Muscle layer of duodenum (tissue), 2 donors: Measurements from ENCODE around the gene RNF112.

ENCODE experiments used
- H3K27ac ChIP-seq: one replicate; pipeline ENCODE4 v1.7.0; 2013; ENCODE audit warnings: mild to moderate bottlenecking, low read length
- H3K27me3 ChIP-seq: one replicate; pipeline ENCODE4 v1.7.0; 2013; ENCODE audit warnings: low read depth, mild to moderate bottlenecking, control low read depth, low read length
- H3K36me3 ChIP-seq, 2 donors: one replicate each; pipeline ENCODE4 v1.7.0; 2013; ENCODE audit warnings: low read length in 2 of 2, control low read depth in 1 of 2, mild to moderate bottlenecking in 1 of 2; ENCODE audit not compliant: insufficient read depth in 2 of 2, control insufficient read depth in 1 of 2
- H3K4me1 ChIP-seq, 2 donors: one replicate each; pipeline ENCODE4 v1.7.0; 2013; ENCODE audit warnings: low read length in 2 of 2, mild to moderate bottlenecking in 2 of 2, control low read depth in 1 of 2, moderate library complexity in 1 of 2; ENCODE audit not compliant: insufficient read depth in 2 of 2, control insufficient read depth in 1 of 2
- H3K4me3 ChIP-seq, 2 donors: one replicate each; pipeline ENCODE4 v1.7.0; 2013; ENCODE audit warnings: low read length in 2 of 2, low read depth in 1 of 2, mild to moderate bottlenecking in 1 of 2
- H3K9me3 ChIP-seq, 2 donors: one replicate each; pipeline ENCODE4 v1.7.0; 2013; ENCODE audit warnings: low read length in 2 of 2, control low read depth in 1 of 2, mild to moderate bottlenecking in 1 of 2; ENCODE audit not compliant: control insufficient read depth in 1 of 2
- donor health status: healthy.

Gene RNF112, protein sequence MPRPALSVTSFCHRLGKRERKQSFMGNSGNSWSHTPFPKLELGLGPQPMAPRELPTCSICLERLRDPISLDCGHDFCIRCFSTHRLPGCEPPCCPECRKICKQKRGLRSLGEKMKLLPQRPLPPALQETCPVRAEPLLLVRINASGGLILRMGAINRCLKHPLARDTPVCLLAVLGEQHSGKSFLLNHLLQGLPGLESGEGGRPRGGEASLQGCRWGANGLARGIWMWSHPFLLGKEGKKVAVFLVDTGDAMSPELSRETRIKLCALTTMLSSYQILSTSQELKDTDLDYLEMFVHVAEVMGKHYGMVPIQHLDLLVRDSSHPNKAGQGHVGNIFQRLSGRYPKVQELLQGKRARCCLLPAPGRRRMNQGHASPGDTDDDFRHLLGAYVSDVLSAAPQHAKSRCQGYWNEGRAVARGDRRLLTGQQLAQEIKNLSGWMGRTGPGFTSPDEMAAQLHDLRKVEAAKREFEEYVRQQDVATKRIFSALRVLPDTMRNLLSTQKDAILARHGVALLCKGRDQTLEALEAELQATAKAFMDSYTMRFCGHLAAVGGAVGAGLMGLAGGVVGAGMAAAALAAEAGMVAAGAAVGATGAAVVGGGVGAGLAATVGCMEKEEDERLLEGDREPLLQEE

DNA sequence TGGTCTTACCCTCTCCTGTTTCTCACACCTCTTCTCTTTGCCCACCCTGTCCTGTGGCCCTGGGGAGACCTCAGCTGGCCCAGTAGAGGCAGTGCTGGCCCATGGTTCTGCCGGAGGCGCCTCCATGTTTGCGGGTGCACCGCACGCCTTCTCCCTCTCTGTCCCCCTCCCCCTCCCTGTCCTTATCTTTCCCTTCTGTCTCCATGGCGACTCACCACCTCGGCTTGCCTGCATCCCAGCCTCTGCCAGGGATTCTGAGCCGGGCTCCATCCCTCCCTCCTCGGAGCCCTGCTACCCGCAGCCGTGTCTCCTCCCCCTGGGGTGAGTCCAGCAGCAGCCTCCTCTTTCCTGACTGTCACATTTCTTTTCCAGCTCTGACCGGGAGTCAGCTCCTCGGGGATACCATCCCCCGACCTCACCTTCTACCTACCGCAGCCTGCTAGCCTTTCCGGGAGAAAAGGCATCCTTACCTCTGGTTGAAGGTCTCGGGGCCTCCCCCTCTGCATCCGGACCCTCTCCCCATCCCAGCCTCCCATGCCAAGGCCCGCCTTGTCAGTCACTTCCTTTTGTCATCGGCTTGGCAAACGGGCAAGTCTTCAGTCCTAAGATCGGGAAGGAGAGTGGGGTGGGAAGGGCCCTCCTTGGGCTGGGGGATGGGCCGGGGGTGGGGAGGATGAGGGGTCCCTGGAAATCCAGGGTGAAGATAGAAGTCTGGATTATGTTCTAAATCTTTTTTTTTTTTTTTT, at the start of gene RNF112:
Gene RNF112, plus strand, starts transcription at position 358 of the 746 bp plus-strand sequence. Its CDS starts 177 bp downstream, at position 535.
- no peaks in the 10 kb centered on the region for H3K27me3 ChIP-seq
- H3K4me3 ChIP-seq, result peak within 1 kb of the TSS; percentile 38 to 64
- peaks cover 0 to 10% of the 10 kb centered on the region in 2 donors for H3K36me3 ChIP-seq
- H3K4me1 ChIP-seq, result peaks cover 4 to 6% of the 10 kb centered on the region in 2 donors
- no peak within 1 kb of the TSS for H3K27ac ChIP-seq
- no peaks in the 10 kb centered on the region for H3K9me3 ChIP-seq

DNA sequence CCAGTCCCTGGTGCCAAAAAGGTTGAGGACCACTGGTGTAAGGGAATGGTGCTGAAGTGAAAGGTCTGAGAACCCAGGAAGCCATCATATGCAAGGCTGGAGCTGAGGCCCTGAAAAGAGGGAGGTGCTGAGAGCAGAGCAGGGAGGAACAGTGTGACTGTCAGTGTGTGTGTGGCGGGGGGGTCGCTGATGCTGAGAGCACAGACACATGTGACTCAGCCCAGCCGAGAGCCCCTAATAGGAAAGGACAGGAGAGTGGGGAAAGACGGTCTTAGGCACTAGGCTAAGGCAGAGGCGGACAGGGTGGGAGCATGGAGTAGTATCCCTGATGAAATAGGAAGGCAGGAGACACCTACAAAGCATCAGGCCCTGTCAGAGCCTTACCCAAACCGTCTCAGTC, 49.7 kb upstream of the RNF112 start:
- Histone ChIP-seq H3K27ac (no peak overlapping the region), H3K36me3 (no peaks in the 10 kb centered on the region), H3K4me3 (no peak overlapping the region), H3K4me1 (peaks cover 5 to 15% of the 10 kb centered on the region in 2 donors), H3K9me3 (no peaks in the 10 kb centered on the region), H3K27me3 (no peaks in the 10 kb centered on the region)

DNA sequence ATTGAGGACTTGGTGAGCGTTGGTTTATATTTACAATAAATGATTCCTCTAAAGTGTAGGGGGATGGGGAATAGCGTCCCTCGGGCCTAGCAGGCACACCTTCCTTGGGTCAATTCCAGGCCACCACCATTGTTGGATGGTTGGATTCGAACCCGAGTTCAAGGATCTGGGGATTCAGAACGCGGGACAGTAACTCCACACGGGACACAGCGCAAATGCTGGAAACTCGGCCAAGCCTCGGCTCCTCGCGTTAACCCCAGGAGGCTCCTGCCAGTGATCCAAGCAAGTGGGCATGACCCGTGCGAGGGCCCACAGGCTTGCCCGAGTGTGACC, 49.1 kb upstream of the RNF112 start:
- Histone ChIP-seq H3K36me3 (no peaks in the 10 kb centered on the region), H3K27me3 (no peaks in the 10 kb centered on the region), H3K27ac (no peak overlapping the region), H3K9me3 (no peaks in the 10 kb centered on the region), H3K4me1 (peaks cover 5 to 15% of the 10 kb centered on the region in 2 donors), H3K4me3 (peak overlapping the region; percentile 68 to 73)

DNA sequence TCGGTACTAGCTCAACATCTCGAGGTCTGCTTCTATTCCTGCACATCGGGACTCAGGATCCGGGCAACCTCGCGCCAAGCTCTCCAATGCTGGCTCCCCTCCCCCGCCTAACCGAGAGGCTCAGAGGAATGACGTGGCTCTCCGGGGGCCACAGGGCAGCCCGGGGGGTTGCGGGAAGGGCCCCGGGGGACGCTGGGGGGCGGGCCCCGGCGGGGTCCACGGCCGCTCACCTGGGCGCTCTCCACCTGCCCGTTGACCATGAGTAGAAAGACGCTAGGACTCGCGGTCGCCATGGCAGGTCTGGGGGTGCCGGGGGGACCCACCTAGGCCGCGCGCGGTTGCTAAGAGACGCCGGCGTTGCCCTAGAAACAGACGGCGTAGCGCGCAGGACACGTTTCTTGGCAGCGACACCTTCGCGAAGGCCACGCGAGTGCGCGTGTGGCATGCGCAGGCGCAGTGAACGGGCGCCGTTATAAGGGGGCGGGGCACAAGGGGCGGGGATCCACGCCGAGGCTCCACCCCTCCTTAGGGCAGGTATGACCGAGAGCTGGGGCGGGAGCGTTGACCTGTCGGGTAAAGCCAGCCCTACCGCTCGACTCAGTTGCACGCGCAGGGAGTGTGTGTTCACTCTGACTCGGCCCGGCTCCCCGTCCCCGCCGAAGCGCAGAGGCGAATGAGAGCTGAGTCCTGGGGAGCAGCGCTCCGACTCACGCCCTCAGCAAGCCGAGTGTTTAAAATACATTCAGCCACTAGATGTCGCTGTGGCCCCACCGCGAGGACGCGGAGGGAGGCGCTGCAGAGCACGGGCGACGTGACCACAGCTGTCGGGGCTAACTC, 48.5 kb upstream of the RNF112 start, which contains the start of gene B9D1:
Gene B9D1, minus strand, starts transcription at position 447 of the 837 bp plus-strand sequence. Its CDS starts 154 bp downstream, at position 293.
- peaks cover 5 to 15% of the 10 kb centered on the region in 2 donors for H3K4me1 ChIP-seq
- peak within 1 kb of the TSS; percentile 16 for H3K27ac ChIP-seq
- H3K4me3 ChIP-seq, result peak within 1 kb of the TSS; percentile 68 to 73
- no peaks in the 10 kb centered on the region for H3K27me3 ChIP-seq
- no peaks in the 10 kb centered on the region for H3K36me3 ChIP-seq
- no peaks in the 10 kb centered on the region for H3K9me3 ChIP-seq

DNA sequence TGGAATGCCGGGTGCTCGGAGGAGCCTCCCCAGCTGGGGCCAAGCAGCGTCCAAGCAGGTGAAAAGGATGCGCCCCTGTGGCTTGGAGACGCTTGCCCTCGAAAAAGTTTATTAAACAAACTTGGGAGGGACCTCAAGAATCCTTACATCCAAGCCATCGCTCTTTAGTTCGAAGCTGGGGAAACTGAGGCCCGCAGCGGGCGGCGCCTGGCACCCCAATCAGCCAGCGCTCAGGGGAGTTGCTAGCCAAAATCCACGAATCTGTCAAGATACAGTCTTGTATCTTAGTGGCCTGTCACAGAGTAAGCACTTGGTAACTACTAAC, 48.0 kb upstream of the RNF112 start:
- Histone ChIP-seq H3K9me3 (no peaks in the 10 kb centered on the region), H3K4me3 (peak overlapping the region; percentile 68 to 73), H3K27ac (no peak overlapping the region), H3K27me3 (no peaks in the 10 kb centered on the region), H3K4me1 (peaks cover 5 to 15% of the 10 kb centered on the region in 2 donors), H3K36me3 (no peaks in the 10 kb centered on the region)

DNA sequence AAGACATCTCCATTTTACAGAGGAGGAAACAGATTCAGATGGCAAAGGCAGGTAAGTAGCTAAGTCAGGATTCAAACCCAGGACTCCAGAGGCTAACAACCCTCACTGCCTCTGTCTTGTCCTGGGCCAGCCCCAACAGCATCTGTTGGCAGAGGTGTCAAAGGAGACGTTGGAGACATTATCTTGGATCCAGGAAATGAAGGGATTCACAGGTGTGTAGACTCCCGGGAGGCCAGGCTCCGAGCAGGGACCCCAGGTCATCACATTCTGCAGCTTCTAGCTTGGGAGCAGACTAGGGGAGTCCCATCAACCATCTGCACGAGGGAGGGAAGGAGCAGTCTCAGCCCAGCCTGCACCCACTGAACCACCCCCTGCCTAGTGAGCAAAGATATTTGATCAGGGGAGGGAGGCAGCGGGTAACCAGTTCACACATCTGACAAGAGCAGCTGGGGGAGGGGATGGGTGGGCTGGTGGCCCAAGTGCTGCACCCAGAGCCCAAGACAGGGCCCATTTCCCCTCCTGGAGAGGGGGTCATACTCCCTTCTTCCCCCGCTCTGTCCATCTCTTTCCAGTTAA, 47.5 kb upstream of the RNF112 start:
- Histone ChIP-seq H3K27me3 (no peaks in the 10 kb centered on the region), H3K4me3 (peak overlapping the region in 1 of 2 donors; percentile 68), H3K9me3 (no peaks in the 10 kb centered on the region), H3K27ac (no peak overlapping the region), H3K4me1 (peaks cover 5 to 15% of the 10 kb centered on the region in 2 donors), H3K36me3 (no peaks in the 10 kb centered on the region)

DNA sequence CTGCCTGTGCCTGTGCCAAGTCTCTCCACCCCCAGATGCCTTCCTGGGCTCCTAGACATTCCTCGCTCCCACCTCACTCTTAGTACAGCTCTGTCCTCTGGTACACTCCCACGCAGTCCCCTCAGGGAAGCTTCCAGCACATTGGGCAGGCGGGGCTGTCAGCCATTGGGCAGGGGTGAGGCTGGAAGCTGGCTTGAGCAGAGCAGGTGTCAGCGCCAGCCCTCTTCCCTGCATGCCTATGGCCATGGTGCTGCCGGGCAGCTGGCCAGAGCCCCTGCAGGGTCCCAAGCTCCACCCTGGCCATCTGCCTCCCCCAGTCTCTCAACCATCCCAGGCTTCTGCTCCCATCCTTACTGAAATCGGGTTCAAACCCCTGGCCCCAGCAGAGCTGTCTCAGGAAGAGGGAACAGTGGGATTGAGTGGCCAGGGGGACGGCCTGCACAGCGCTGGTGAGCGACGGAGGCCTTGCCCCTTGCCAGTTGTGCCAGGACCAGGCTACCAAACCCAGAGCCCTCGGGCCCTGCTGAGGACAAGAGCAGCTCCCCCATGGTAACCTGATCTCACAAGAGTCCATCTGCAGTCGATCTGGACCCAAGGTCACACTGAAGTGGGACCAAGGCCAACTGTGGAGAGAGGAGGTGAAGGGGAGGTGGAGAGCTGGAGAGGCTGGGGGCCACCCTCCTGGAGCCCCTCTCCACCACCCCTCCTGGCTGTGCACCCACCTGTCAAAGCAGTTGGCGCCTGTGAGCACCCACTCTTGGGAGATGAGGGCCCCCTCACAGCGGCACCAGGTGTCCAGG, 46.1 kb upstream of the RNF112 start:
- no peaks in the 10 kb centered on the region for H3K27me3 ChIP-seq
- peaks cover 5 to 15% of the 10 kb centered on the region in 2 donors for H3K4me1 ChIP-seq
- no peaks in the 10 kb centered on the region for H3K9me3 ChIP-seq
- H3K4me3 ChIP-seq, result no peak overlapping the region
- H3K36me3 ChIP-seq, result no peaks in the 10 kb centered on the region
- H3K27ac ChIP-seq, result no peak overlapping the region

DNA sequence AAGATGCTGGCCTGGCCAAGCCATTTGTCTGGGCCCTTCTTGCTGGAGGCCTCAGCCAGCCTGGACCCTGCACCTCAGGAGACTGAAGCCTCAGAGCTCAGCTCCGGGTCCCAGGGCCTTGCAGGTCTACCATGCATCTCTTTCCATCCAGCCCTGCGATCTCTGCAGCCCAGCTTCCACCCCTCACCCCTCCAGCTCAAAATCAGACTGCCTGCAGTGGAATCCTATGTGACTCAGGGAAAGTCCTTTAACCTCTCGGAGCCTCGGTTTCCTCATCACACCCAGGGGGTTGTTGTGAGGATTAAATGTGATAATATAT, 45.6 kb upstream of the RNF112 start:
- H3K9me3 ChIP-seq, result no peaks in the 10 kb centered on the region
- H3K4me1 ChIP-seq, result peaks cover 5 to 15% of the 10 kb centered on the region in 2 donors
- H3K4me3 ChIP-seq, result no peak overlapping the region
- H3K27me3 ChIP-seq, result no peaks in the 10 kb centered on the region
- H3K36me3 ChIP-seq, result no peaks in the 10 kb centered on the region
- no peak overlapping the region for H3K27ac ChIP-seq

DNA sequence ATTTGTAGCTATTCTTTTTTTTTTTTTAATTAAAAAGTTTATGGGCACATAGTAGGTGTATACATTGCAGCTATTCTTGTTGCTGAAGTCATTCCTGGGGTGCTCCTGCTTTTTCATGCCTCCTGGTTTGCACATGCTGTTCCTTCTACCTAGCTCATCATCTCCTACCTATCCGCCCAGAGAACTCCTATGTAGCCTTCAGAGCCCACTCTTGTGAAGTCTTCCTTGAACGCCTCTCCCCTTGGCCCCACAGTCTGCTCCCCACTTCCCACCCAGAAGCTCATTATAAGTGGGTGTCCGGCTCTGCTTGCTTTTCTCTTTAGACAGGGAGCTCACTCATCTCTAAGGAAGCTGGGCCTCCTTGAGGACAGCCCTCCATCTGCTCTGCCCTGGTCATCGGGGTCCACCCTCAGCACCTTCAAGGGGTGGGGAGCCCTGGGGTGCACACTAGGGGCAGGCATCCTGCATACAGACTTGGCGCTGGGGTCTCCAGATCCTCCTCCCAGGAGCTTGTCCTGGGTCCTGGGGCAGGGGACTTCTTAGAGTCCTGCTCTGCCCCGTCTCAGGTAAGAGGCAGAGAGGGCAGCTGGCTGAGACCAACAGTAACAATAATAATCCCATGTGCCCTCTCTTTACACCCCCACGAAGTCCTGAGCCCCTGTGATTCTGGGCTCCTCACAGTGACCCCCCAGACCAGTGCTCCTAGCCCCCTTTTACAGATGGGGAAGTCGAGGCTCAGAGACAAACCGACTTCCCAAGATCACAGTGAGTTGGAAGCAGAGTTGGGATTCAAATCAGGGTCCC, 45.0 kb upstream of the RNF112 start:
- Histone ChIP-seq H3K4me1 (peaks cover 5 to 15% of the 10 kb centered on the region in 2 donors), H3K27me3 (no peaks in the 10 kb centered on the region), H3K27ac (no peak overlapping the region), H3K9me3 (no peaks in the 10 kb centered on the region), H3K4me3 (no peak overlapping the region), H3K36me3 (no peaks in the 10 kb centered on the region)

DNA sequence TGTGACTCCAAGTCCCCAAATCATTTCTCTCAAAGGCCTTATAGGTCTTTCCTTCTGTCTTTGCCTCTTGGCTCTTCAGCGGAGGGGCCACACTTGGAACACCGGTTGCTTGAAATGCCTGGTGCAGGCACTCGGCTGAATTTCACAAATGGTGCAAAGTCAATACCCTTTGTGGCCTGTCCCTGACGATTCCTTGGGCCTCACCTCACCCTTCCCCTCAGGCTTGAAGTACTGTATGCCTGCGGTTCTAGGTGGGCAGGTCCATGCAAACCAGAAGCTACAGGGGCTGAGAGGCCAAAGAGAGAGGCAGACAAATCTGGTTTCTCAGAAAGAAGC, 44.4 kb upstream of the RNF112 start:
- Histone ChIP-seq H3K36me3 (no peaks in the 10 kb centered on the region), H3K4me3 (no peak overlapping the region), H3K27me3 (no peaks in the 10 kb centered on the region)

More for the DNA sequence above, 44.4 kb upstream of the RNF112 start:
- H3K4me1 ChIP-seq, result peaks cover 5 to 15% of the 10 kb centered on the region in 2 donors
- no peak overlapping the region for H3K27ac ChIP-seq
- H3K9me3 ChIP-seq, result no peaks in the 10 kb centered on the region
